NCI-H1436 (cell line): Measurements from ENCODE around the gene HES2.
"Not testable (repeated sequence)": the region's sequence is repeated elsewhere in the genome, so short reads cannot be mapped to it uniquely, and the experiment has no call there.

Source experiments
- DNase-seq: peaks from one replicate; lab custom pipeline; 2025; lab: John Stamatoyannopoulos, UW

Gene HES2

GRCh38 chr1:6385488-6386191 lies 34.1 kb downstream of the HES2 start:
- DNase-seq, result no peak

DNA sequence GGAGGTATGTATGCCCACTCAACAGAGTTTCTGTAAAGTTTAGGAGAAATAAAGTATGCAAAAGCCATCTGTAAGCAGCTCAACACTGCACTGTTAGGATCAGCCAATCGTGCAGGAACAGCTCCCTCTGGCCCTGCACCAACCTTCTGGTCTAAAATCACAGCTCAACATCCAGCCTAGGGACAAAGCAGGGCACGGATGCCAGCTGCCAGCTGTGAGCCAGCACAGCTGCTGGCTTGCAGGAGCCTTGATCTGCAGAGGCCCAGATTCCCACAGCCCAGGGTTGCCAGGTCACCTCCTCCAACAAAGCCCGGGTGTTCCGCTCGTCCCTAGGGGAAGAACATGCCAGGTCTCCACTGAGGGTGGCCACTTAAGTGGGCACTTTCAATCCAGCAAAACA lies 34.8 kb downstream of the HES2 start:
- DNase-seq, result no peak

DNA sequence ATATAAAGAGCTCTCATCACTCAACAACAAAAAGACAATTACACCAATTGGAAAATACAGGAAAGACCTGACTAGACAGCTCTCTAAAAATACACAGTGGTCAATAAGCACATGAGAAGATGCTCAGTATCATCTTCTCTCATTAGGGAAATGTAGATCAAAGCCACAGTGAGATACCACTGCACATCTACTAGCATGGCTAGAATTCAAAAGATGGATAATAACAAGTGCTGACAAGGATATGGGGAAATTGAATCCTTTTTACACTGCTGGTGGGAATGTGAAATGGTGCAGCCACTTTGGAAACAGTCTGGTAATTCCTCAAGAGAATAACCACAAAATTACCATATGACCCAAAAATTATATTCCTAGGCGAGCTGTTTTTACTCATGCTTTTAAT lies 35.6 kb downstream of the HES2 start:
- DNase-seq, result no peak

DNA sequence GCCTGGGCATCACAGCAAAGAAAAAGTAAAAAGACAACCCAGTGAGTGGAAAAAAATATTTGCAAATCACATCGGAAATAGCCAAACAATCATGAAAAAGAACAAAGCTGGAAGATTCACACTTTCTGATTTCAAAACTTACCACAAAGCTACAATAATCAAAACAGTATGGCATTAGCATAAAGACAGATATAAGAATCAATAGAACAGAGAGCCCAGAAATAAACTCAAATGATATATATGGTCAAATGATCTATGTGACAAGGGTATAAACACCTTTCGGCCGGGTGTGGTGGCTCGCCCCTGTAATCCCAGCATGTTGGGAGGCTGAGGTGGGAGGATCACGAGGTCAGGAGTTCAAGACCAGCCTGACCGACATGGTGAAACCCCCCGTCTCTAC lies 39.7 kb downstream of the HES2 start:
- DNase-seq, result no peak

- DNase-seq, result no peak
These were observed 41.5 kb downstream of the HES2 start for GRCh38 chr1:6378096-6378746.

DNA sequence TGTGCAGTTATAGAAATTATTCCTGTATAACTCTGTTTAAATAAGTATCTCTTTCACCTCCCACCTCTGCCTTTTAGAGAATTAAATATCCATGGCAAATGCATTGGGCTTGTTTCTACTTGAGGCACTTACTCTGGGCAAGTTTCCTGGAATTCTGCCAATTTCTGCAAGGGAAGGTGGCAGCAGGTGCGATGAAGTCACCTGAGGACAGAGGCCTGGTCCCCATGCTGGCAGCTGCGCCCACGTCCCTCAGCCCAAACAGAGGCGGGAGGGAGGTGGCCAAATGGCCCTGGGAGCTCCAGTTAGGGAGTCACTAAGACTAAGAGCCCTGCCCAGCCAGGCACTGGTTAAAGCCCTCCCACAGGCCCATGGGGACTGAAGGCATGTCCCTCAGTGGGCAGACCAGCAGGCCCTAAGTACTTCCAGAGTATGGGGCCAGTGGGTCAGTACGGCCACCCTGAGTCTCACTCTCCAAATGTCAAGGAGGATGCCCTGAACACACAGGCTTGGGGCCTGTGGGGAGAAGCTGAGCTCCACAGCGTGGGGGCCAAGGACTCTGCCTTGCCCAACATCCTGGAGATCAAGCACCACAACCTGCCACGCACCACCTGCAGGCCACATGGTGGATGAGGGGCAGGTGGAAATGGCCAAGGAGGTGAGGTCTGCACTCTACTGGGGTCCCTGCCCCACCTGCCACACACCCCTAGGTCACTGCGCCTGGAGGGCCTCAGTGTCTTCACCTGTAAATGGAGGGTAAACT lies 45.6 kb downstream of the HES2 start:
- DNase-seq, result peak; percentile 73

DNA sequence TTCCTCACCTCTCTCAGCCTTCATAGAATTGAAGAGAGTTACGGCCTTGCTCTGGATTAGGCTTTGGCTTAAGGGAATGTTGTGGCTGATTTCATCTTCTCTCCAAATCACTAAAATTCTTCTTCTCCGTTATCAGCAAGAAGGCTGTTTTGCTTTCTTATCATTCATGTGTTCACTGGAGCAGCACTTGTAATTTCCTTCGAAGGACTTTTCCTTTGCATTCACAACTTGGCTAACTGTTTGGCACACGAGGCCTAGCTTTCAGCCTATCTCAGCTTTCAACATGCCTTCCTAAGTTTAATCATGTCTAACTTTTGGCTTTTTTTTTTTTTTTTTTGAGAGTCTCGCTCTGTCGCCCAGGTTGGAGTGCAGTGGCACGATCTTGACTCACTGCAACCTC lies 47.5 kb downstream of the HES2 start:
- DNase-seq, result not testable (repeated sequence)

GRCh38 chr1:6370006-6370405 lies 49.7 kb downstream of the HES2 start:
- DNase-seq, result no peak

GRCh38 chr1:6367381-6368012 lies 52.2 kb downstream of the HES2 start:
- no peak for DNase-seq

- no peak for DNase-seq
These were observed 54.7 kb downstream of the HES2 start for GRCh38 chr1:6365047-6365446.

- peak; percentile 32 for DNase-seq
These were observed 56.4 kb downstream of the HES2 start for GRCh38 chr1:6363085-6363884.
